DND-41 (cell line): ENCODE results near the gene ERN2.

ENCODE experiments used
- ATAC-seq: fragments of 200-7000 bp; cut with Tn5 transposase; 3 replicates; pipeline ENCODE4 v1.9.1; 2021; ENCODE audit warnings: low read depth; ENCODE audit not compliant: insufficient read depth
- DNase-seq: peaks from one replicate; pipeline ENCODE4 v3.0.0-alpha.2; 2020
- H2AFZ ChIP-seq: 2 replicates; pipeline ENCODE4 v1.6.0; 2012; ENCODE audit warnings: low read depth, low read length
- H3K27ac ChIP-seq: 2 replicates; pipeline ENCODE4 v1.5.1; 2012; ENCODE audit warnings: low read length, inconsistent platforms
- H3K27me3 ChIP-seq: fragments of 200-600 bp; sonication (generic); 2 replicates; pipeline ENCODE4 v1.6.0; 2012; ENCODE audit warnings: low read length, mild to moderate bottlenecking, inconsistent platforms; ENCODE audit not compliant: insufficient read depth, poor library complexity
- H3K36me3 ChIP-seq: 2 replicates; pipeline ENCODE4 v1.5.1; 2012; ENCODE audit warnings: low read length, inconsistent platforms; ENCODE audit not compliant: insufficient read depth
- H3K4me1 ChIP-seq: 2 replicates; pipeline ENCODE4 v1.5.1; 2012; ENCODE audit warnings: mild to moderate bottlenecking, low read length; ENCODE audit not compliant: insufficient read depth
- H3K4me2 ChIP-seq: 2 replicates; pipeline ENCODE4 v1.6.0; 2012; ENCODE audit warnings: mild to moderate bottlenecking, moderate library complexity, low read length, inconsistent platforms; ENCODE audit not compliant: insufficient read depth
- H3K4me3 ChIP-seq, 2 experiments: fragments of 200-600 bp in 1 of 2; shearing (Covaris generic) in 1 of 2; 2 replicates each; pipeline ENCODE4 v1.5.1; 2012 to 2016; ENCODE audit warnings: inconsistent platforms in 2 of 2, low read length in 2 of 2, mild to moderate bottlenecking in 2 of 2, low read depth in 1 of 2, moderate library complexity in 1 of 2
- H3K79me2 ChIP-seq: 2 replicates; pipeline ENCODE4 v1.6.0; 2012; ENCODE audit warnings: low read length, inconsistent platforms; ENCODE audit not compliant: insufficient read depth
- H3K9ac ChIP-seq: 2 replicates; pipeline ENCODE4 v1.6.0; 2012; ENCODE audit warnings: low read depth, mild to moderate bottlenecking, inconsistent platforms, low read length, moderate library complexity
- H3K9me3 ChIP-seq: 2 replicates; pipeline ENCODE4 v1.5.1; 2012; ENCODE audit warnings: low read length, moderate library complexity, mild to moderate bottlenecking, inconsistent platforms; ENCODE audit not compliant: insufficient read depth, severe bottlenecking
- H4K20me1 ChIP-seq: 2 replicates; pipeline ENCODE4 v1.6.0; 2012; ENCODE audit warnings: low read length; ENCODE audit not compliant: insufficient read depth
- CTCF ChIP-seq: IDR thresholded peaks from 2 replicates; pipeline ENCODE4 v1.5.1; 2012; ENCODE audit warnings: borderline replicate concordance, low read length, moderate library complexity, mild to moderate bottlenecking; ENCODE audit not compliant: poor library complexity, severe bottlenecking; ENCODE audit errors: extremely low read depth
- EZH2 ChIP-seq: IDR thresholded peaks from 3 replicates; pipeline ENCODE4 v1.6.1; 2012; ENCODE audit warnings: borderline replicate concordance, low read depth, mild to moderate bottlenecking, moderate library complexity, low read length, inconsistent platforms; ENCODE audit not compliant: severe bottlenecking

The ERN2 gene

GRCh38 chr16:23702951-23703350, 10.1 kb downstream of the ERN2 start:
- no peak for ATAC-seq
- Histone ChIP-seq H3K9ac (no peak overlapping the region), H3K79me2 (no peaks in the 10 kb centered on the region), H2AFZ (no peak overlapping the region), H3K4me2 (no peak overlapping the region), H3K9me3 (no peaks in the 10 kb centered on the region), H4K20me1 (no peaks in the 10 kb centered on the region; the same call in 1 of the 2 replicates), H3K27me3 (no peaks in the 10 kb centered on the region), H3K4me3 (no peak overlapping the region), H3K4me1 (no peaks in the 10 kb centered on the region), H3K36me3 (no peaks in the 10 kb centered on the region), H3K27ac (no peak overlapping the region)
- no peak for DNase-seq
- TF ChIP-seq CTCF = no peak
- TF ChIP-seq EZH2 = no peak

- Histone ChIP-seq H4K20me1 (no peaks in the 10 kb centered on the region; the same call in 1 of the 2 replicates), H3K9me3 (no peaks in the 10 kb centered on the region), H3K36me3 (no peaks in the 10 kb centered on the region), H3K27me3 (no peaks in the 10 kb centered on the region), H3K79me2 (no peaks in the 10 kb centered on the region), H3K27ac (no peak overlapping the region), H3K4me3 (no peak overlapping the region), H3K4me1 (no peaks in the 10 kb centered on the region), H3K9ac (no peak overlapping the region), H3K4me2 (no peak overlapping the region), H2AFZ (no peak overlapping the region)
- ATAC-seq = no peak
- TF ChIP-seq CTCF (no peak), EZH2 (no peak)
- DNase-seq = no peak
Measured at GRCh38 chr16:23701045-23701444, 12.0 kb downstream of the ERN2 start.

- H3K36me3 ChIP-seq = no peaks in the 10 kb centered on the region
- no peaks in the 10 kb centered on the region; the same call in 1 of the 2 replicates for H4K20me1 ChIP-seq
- H3K9me3 ChIP-seq = no peaks in the 10 kb centered on the region
- H3K4me3 ChIP-seq = no peak overlapping the region
- H3K27ac ChIP-seq = no peak overlapping the region
- TF ChIP-seq EZH2 (no peak), CTCF (no peak)
- H3K27me3 ChIP-seq = no peaks in the 10 kb centered on the region
- no peak overlapping the region for H3K4me2 ChIP-seq
- no peak overlapping the region for H3K9ac ChIP-seq
- no peak for DNase-seq
- H3K4me1 ChIP-seq = no peaks in the 10 kb centered on the region
- H2AFZ ChIP-seq = no peak overlapping the region
- no peak for ATAC-seq
- H3K79me2 ChIP-seq = no peaks in the 10 kb centered on the region
Measured at GRCh38 chr16:23700509-23700908, 12.5 kb downstream of the ERN2 start.

- Histone ChIP-seq H3K4me1 (no peaks in the 10 kb centered on the region), H3K27me3 (no peaks in the 10 kb centered on the region), H4K20me1 (no peaks in the 10 kb centered on the region; the same call in 1 of the 2 replicates), H3K4me3 (no peak overlapping the region), H3K9ac (no peak overlapping the region), H3K79me2 (no peaks in the 10 kb centered on the region), H3K9me3 (no peaks in the 10 kb centered on the region), H3K36me3 (no peaks in the 10 kb centered on the region), H2AFZ (no peak overlapping the region), H3K27ac (no peak overlapping the region), H3K4me2 (no peak overlapping the region)
- no peak for TF ChIP-seq CTCF
- TF ChIP-seq EZH2 = no peak
- DNase-seq (no peak), ATAC-seq (no peak)
Measured at GRCh38 chr16:23700093-23700492, 12.9 kb downstream of the ERN2 start.
